ENCODE data around the gene CAB39L. TPM values are rescaled to one million over a fixed set of nuclear protein-coding genes. Genes with fewer than 3 reads are reported as not detected.

The CAB39L gene
- total and polyA plus RNA-seq, 9 of the 15 experiments (the other 6 are each of a cell fraction or from before 2014, with no cell fraction given) = 1.1 to 4.2 (median 2.6) TPM

- no peaks in the 10 kb centered on the region for H3K36me3 ChIP-seq (ENCODE audit: control insufficient read depth, insufficient read depth, low read length)
- H3K4me1 ChIP-seq (replicated peaks in 1 of 2; ENCODE audit: control insufficient read depth in 2 of 2, insufficient read depth in 2 of 2, low read length in 2 of 2) = no peaks in the 10 kb centered on the region
- ChIA-PET CTCF (ENCODE audit: low intra/inter-chr PET ratio) (no interaction called here), POLR2A (no interaction called here)
- TF ChIP-seq NFIX (CRISPR knock-in tag; IDR thresholded peaks at IDR 0.05; ENCODE audit: low read depth) (no peak), CHAMP1 (IDR thresholded peaks at IDR 0.05) (no peak), MEF2A (IDR thresholded peaks at IDR 0.05; ENCODE audit: control insufficient read depth, low read depth, low read length) (no peak), GTF2F1 (IDR thresholded peaks at IDR 0.05; ENCODE audit: low read depth, low read length) (no peak), NFIC (IDR thresholded peaks at IDR 0.05) (no peak), EP300 (IDR thresholded peaks at IDR 0.05; ENCODE audit: low read length) (no peak), BCOR (IDR thresholded peaks at IDR 0.05) (no peak), GTF2E2 (tag; IDR thresholded peaks at IDR 0.05) (no peak), RNF2 (IDR thresholded peaks at IDR 0.05) (no peak), SOX6 (IDR thresholded peaks at IDR 0.05) (no peak), ZNF778 (CRISPR knock-in tag; IDR thresholded peaks at IDR 0.05) (no peak)
- H3K9ac ChIP-seq (ENCODE audit: insufficient read depth in 1 of 2, low read depth in 2 of 2, low read length in 2 of 2) = no peak overlapping the region
- no peak for FAIRE-seq
- no peaks in the 10 kb centered on the region for H3K9me3 ChIP-seq (replicated peaks; ENCODE audit: control insufficient read depth, insufficient read depth, low read depth, low read length)
- intact Hi-C loops (cut with micrococcal nuclease) = loop anchor here (10.0 kb wide), 1 partner anchor 72 kb away; no protein-coding TSS in a partner anchor
- BruUV-seq (replicated peaks) = no TSS peak
- DNase-seq (ENCODE audit: extremely low read depth in 1 of 4, low spot score in 3 of 4) = no peak
- no peak overlapping the region for H3K4me2 ChIP-seq (ENCODE audit: insufficient read depth, low read length)
- no peak overlapping the region for H3K27ac ChIP-seq (ENCODE audit: extremely low read depth, low read depth, low read length)
- no peaks in the 10 kb centered on the region for H3K9me1 ChIP-seq (ENCODE audit: control insufficient read depth, insufficient read depth, low read length)
- no peak for ATAC-seq
- in situ Hi-C loops (cut with MboI) = no loop called here
- no peak overlapping the region for H2AFZ ChIP-seq (ENCODE audit: low read depth, low read length)
- no peak overlapping the region for H3K4me3 ChIP-seq
- no peaks in the 10 kb centered on the region for H3K27me3 ChIP-seq (ENCODE audit: control insufficient read depth in 2 of 2, insufficient read depth in 2 of 2, low read length in 2 of 2)
- no peaks in the 10 kb centered on the region for H3K79me2 ChIP-seq (ENCODE audit: control insufficient read depth, insufficient read depth, low read length)
- no peaks in the 10 kb centered on the region for H4K20me1 ChIP-seq (replicated peaks; ENCODE audit: control insufficient read depth, insufficient read depth, low read length)
- 61% methylated on average over 3 of the region's 3 CpGs for WGBS (ENCODE audit: insufficient coverage, low coverage, missing lambda C conversion rate)
These were observed 26.7 kb downstream of the CAB39L start for GRCh38 chr13:49417161-49417560.

Measured in K562 (cell line).